Measurements from ENCODE around the gene MAPK14. TPM values are rescaled to one million over a fixed set of nuclear protein-coding genes. Genes with fewer than 3 reads are reported as not detected.

Gene MAPK14
- total and polyA plus RNA-seq, 9 of the 15 experiments (the other 6 are each of a cell fraction or from before 2014, with no cell fraction given): 8.8 to 62.7 (median 35.5) TPM

GRCh38 chr6:36067374-36068011 lies 39.9 kb downstream of the MAPK14 start:
- POLR2A ChIA-PET: interaction anchor here (0.6 to 1.7 kb wide), 4 partner anchors 10 to 155 kb away, joined by 3 to 5 read pairs (median 4); no protein-coding TSS in a partner anchor
- Histone ChIP-seq H3K4me1 (replicated peaks in 1 of 2; ENCODE audit: control insufficient read depth in 2 of 2, insufficient read depth in 2 of 2, low read length in 2 of 2) (peaks cover 9 to 16% of the 10 kb centered on the region in 2 experiments; a peak in 3 of 5 replicates), H3K36me3 (ENCODE audit: control insufficient read depth, insufficient read depth, low read length) (peaks cover 4% of the 10 kb centered on the region; the same call in 1 of the 3 replicates), H4K20me1 (replicated peaks; ENCODE audit: control insufficient read depth, insufficient read depth, low read length) (peaks cover 22% of the 10 kb centered on the region), H3K4me2 (ENCODE audit: insufficient read depth, low read length) (peak overlapping the region; percentile 11; the same call in 1 of the 2 replicates), H3K4me3 (no peak overlapping the region), H3K79me2 (ENCODE audit: control insufficient read depth, insufficient read depth, low read length) (peaks cover 49% of the 10 kb centered on the region), H3K9ac (ENCODE audit: insufficient read depth in 1 of 2, low read depth in 2 of 2, low read length in 2 of 2) (peak overlapping the region in 1 of 2 experiments; percentile 14; a peak in 1 of 4 replicates), H3K27ac (ENCODE audit: extremely low read depth, low read depth, low read length) (peak overlapping the region; percentile 38; the same call in 2 of the 3 replicates), H2AFZ (ENCODE audit: low read depth, low read length) (no peak overlapping the region), H3K9me3 (replicated peaks; ENCODE audit: control insufficient read depth, insufficient read depth, low read depth, low read length) (no peaks in the 10 kb centered on the region), H3K9me1 (ENCODE audit: control insufficient read depth, insufficient read depth, low read length) (peaks cover 6% of the 10 kb centered on the region), H3K27me3 (ENCODE audit: control insufficient read depth in 2 of 2, insufficient read depth in 2 of 2, low read length in 2 of 2) (no peaks in the 10 kb centered on the region)
- 10% methylated on average over 3 of the region's 3 CpGs for WGBS (ENCODE audit: insufficient coverage, low coverage, missing lambda C conversion rate)
- CTCF ChIA-PET (ENCODE audit: low intra/inter-chr PET ratio): no interaction called here
- in situ Hi-C loops (cut with MboI): no loop called here
- no TSS peak for BruUV-seq (replicated peaks)
- ATAC-seq (peak; percentile 94), FAIRE-seq (peak; percentile 73), DNase-seq (ENCODE audit: extremely low read depth in 1 of 4, low spot score in 3 of 4) (peak; percentile 33 to 75 (median 56))
- intact Hi-C loops (cut with micrococcal nuclease): no loop called here
- TF ChIP-seq HES1 (IDR thresholded peaks at IDR 0.05; ENCODE audit: low read depth): peak; percentile 51
- TF ChIP-seq GATA2 (CRISPR knock-in tag; IDR thresholded peaks at IDR 0.05): peak; percentile 71; the same call in 1 of the 2 replicates
- TF ChIP-seq ETV1 (tag; conservative IDR thresholded peaks at IDR 0.05; ENCODE audit: low read depth): no peak
- TF ChIP-seq STAT5A (IDR thresholded peaks at IDR 0.05; ENCODE audit: borderline replicate concordance, low read length): peak; percentile 82
- peak; percentile 95 for TF ChIP-seq CBFA2T3 (IDR thresholded peaks at IDR 0.05)
- peak; percentile 45; the same call in 1 of the 2 replicates for TF ChIP-seq PKNOX1 (IDR thresholded peaks at IDR 0.05)
- TF ChIP-seq JUND (IDR thresholded peaks at IDR 0.05; ENCODE audit: borderline replicate concordance, low read depth, low read length): peak; percentile 82
- TF ChIP-seq JUND (tag; IDR thresholded peaks at IDR 0.05; ENCODE audit: borderline replicate concordance, low read depth, low read length): peak; percentile 67; the same call in 2 of the 3 replicates
- peak; percentile 60 for TF ChIP-seq ZNF316 (IDR thresholded peaks at IDR 0.05)
- peak; percentile 93 for TF ChIP-seq TEAD4 (IDR thresholded peaks at IDR 0.05; ENCODE audit: low read length)
- TF ChIP-seq TEAD4 (CRISPR knock-in tag; IDR thresholded peaks at IDR 0.05; ENCODE audit: borderline replicate concordance): no peak
- TF ChIP-seq ZNF79 (CRISPR knock-in tag; IDR thresholded peaks at IDR 0.05; ENCODE audit: low read depth): no peak
- peak; percentile 75 for TF ChIP-seq CCNT2 (IDR thresholded peaks at IDR 0.05; ENCODE audit: borderline replicate concordance, extremely low read depth, insufficient read length, low read depth, low read length)
- peak; percentile 44 to 57; a peak in 1 of 4 replicates for TF ChIP-seq ARNT (IDR thresholded peaks at IDR 0.05)
- TF ChIP-seq BRD9 (IDR thresholded peaks at IDR 0.05; ENCODE audit: low read depth, partially characterized antibody): peak; percentile 20
- peak; percentile 96 for TF ChIP-seq FOSL1 (tag; conservative IDR thresholded peaks at IDR 0.05)
- TF ChIP-seq PML (IDR thresholded peaks at IDR 0.05; ENCODE audit: low read length): peak; percentile 82
- peak; percentile 66; the same call in 1 of the 2 replicates for TF ChIP-seq KLF16 (IDR thresholded peaks at IDR 0.05)
- no peak for TF ChIP-seq ZFP91 (CRISPR knock-in tag; IDR thresholded peaks at IDR 0.05)
